ENCODE results near the gene FPGS. TPM values are rescaled to one million over a fixed set of nuclear protein-coding genes. Genes with fewer than 3 reads are reported as not detected.

FPGS gene
- total RNA-seq, 1 experiment from 2014 or later: 70.6 TPM

- Histone ChIP-seq H2AFZ (ENCODE audit: low read depth, low read length, poor library complexity, severe bottlenecking) (no peak overlapping the region), H4K20me1 (ENCODE audit: insufficient read depth) (no peaks in the 10 kb centered on the region), H3K9me3 (ENCODE audit: control insufficient read depth in 1 of 2, insufficient read depth in 1 of 2, low read depth in 1 of 2, low read length in 2 of 2) (no peaks in the 10 kb centered on the region), H3K27ac (ENCODE audit: low read depth, low read length) (no peak overlapping the region), H3K9me2 (ENCODE audit: insufficient read depth) (no peaks in the 10 kb centered on the region), H3K9ac (ENCODE audit: low read length) (no peak overlapping the region), H3K4me2 (ENCODE audit: low read length) (no peak overlapping the region), H3K4me1 (ENCODE audit: control insufficient read depth in 1 of 2, insufficient read depth in 2 of 2, low read length in 2 of 2) (no peaks in the 10 kb centered on the region; a peak in 1 of 4 replicates), H3K36me3 (ENCODE audit: control insufficient read depth in 1 of 2, insufficient read depth in 2 of 2, low read length in 2 of 2) (no peaks in the 10 kb centered on the region), H3K4me3 (replicated peaks in 1 of 2; ENCODE audit: low read depth in 1 of 2, low read length in 2 of 2) (no peak overlapping the region), H3K27me3 (ENCODE audit: insufficient read depth, low read length) (no peaks in the 10 kb centered on the region), H3K79me2 (ENCODE audit: insufficient read depth, low read length) (no peaks in the 10 kb centered on the region)
- DNase-seq (ENCODE audit: low read depth, low spot score) (no peak), ATAC-seq (no peak)
- TF ChIP-seq JUND (IDR thresholded peaks at IDR 0.05): no peak
- TF ChIP-seq POLR2A (IDR thresholded peaks at IDR 0.05; ENCODE audit: borderline replicate concordance, extremely low read depth, insufficient read depth, insufficient read length): no peak
- no peak for TF ChIP-seq ZFX (IDR thresholded peaks at IDR 0.05)
- no peak for TF ChIP-seq EZH2 (IDR thresholded peaks at IDR 0.05)
- TF ChIP-seq POLR2AphosphoS5 (IDR thresholded peaks at IDR 0.05; ENCODE audit: low read depth, low read length): no peak
- TF ChIP-seq ELF1 (IDR thresholded peaks at IDR 0.05; ENCODE audit: borderline replicate concordance, low read depth): no peak
- no peak for TF ChIP-seq CEBPB (IDR thresholded peaks at IDR 0.05; ENCODE audit: low read depth)
- TF ChIP-seq EGR1 (IDR thresholded peaks at IDR 0.05; ENCODE audit: low read depth): no peak
- TF ChIP-seq SP1 (IDR thresholded peaks at IDR 0.05; ENCODE audit: low read depth): no peak
- no peak for TF ChIP-seq EZH2phosphoT487 (IDR thresholded peaks at IDR 0.05; ENCODE audit: borderline replicate concordance)
- no peak for TF ChIP-seq TCF7L2 (IDR thresholded peaks at IDR 0.05; ENCODE audit: borderline replicate concordance, extremely low read depth, insufficient read depth, insufficient read length)
- no peak for TF ChIP-seq YY1 (IDR thresholded peaks at IDR 0.05; ENCODE audit: extremely low read depth, insufficient replicate concordance, low read depth, low read length)
- TF ChIP-seq ATF3 (IDR thresholded peaks at IDR 0.05): no peak
- no peak for TF ChIP-seq SRF (IDR thresholded peaks at IDR 0.05; ENCODE audit: low read depth)
- ChIA-PET RAD21 (ENCODE audit: low non-redundant PET in 1 of 2, low total read pairs in 2 of 2, uncharacterized antibody in 2 of 2, unreplicated experiment in 2 of 2) (no interaction called here), POLR2A (no interaction called here), CTCF (interaction anchor here (1.1 kb wide), 1 partner anchor 16 kb away, joined by 3 read pairs; no protein-coding TSS in a partner anchor)
- intact Hi-C loops (cut with micrococcal nuclease): no loop called here
- no TSS peak for BruUV-seq (replicated peaks)
These were observed 38.6 kb downstream of the FPGS start for GRCh38 chr9:127841087-127841835.
